ENCODE measurements around the gene ITGA7.

DNA sequence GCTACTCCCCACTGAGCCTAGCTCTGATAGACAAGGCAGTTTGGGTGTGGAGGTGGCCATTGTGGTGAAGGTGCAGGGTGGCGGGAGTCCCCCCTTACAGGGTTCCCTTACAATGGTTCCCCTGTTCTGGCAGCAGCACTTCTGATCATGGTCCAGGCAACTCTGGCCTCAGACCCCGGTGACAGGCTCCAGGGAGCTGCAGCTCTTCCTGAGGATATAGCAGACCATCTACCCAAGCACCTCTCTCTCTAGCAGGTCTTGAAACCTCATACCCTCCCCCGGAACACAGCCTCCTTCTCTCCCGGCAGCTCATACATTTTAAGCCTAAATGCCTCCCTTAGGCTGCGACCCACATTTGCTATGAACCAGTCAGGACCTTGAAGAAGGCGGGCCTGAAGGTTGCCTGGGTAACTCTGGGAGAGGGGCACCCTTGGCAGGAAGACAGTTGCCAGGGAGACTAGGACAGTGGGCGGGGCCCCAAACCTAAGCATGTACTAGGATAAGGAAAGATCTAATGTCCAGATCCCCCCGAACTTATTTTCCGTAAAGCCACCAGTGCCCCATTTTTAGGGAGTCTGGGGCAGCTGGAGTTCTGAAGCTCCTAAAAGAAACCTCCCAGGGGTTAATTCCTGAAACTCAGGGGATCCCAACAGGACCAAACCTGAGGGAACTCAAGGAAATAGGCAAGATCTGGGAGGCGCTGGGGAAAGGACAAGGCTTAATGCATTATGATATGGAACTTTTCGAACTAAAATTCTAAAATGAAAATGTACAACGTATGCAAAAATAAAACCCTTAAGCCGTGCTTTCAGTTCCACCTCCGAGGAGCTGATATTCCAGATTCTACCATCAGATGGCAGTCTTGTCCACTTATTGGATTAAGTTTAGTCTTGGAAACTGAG is 30.7 kb upstream of the ITGA7 start:
- TF ChIP-seq, protein P1, sequence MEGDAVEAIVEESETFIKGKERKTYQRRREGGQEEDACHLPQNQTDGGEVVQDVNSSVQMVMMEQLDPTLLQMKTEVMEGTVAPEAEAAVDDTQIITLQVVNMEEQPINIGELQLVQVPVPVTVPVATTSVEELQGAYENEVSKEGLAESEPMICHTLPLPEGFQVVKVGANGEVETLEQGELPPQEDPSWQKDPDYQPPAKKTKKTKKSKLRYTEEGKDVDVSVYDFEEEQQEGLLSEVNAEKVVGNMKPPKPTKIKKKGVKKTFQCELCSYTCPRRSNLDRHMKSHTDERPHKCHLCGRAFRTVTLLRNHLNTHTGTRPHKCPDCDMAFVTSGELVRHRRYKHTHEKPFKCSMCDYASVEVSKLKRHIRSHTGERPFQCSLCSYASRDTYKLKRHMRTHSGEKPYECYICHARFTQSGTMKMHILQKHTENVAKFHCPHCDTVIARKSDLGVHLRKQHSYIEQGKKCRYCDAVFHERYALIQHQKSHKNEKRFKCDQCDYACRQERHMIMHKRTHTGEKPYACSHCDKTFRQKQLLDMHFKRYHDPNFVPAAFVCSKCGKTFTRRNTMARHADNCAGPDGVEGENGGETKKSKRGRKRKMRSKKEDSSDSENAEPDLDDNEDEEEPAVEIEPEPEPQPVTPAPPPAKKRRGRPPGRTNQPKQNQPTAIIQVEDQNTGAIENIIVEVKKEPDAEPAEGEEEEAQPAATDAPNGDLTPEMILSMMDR (IDR thresholded peaks at IDR 0.05; ENCODE audit: poor library complexity, severe bottlenecking): peak; percentile 95
- TF ChIP-seq EZH2 (IDR thresholded peaks at IDR 0.05; ENCODE audit: borderline replicate concordance, insufficient read depth, low read length, poor library complexity, severe bottlenecking) (no peak), TAF1 (IDR thresholded peaks at IDR 0.05; ENCODE audit: low read depth) (no peak), RAD21 (conservative IDR thresholded peaks at IDR 0.05) (peak; percentile 91), POLR2AphosphoS5 (IDR thresholded peaks at IDR 0.05) (peak; percentile 84)

All from neural cell (in vitro differentiated cells).